Gastroesophageal sphincter (tissue), 4 donors: ENCODE data around the gene PKIB. TPM values are rescaled to one million over a fixed set of nuclear protein-coding genes. Genes with fewer than 3 reads are reported as not detected.
"Not testable (repeated sequence)": the region's sequence is repeated elsewhere in the genome, so short reads cannot be mapped to it uniquely, and the experiment has no call there.

Source experiments
- ATAC-seq: fragments of 150-250 bp; one replicate; pipeline ENCODE4 v1.9.1; 2016; ENCODE audit warnings: mild to moderate bottlenecking, moderate library complexity
- H3K27ac ChIP-seq, 4 donors: fragments of 200-600 bp; sonication (generic) in 3 of 4; 1 replicate in 3 of 4; 2 replicates in 1 of 4; pipeline ENCODE4 v1.5.1; 2016 to 2019
- H3K27me3 ChIP-seq: fragments of 200-600 bp; sonication (generic); one replicate; pipeline ENCODE4 v1.5.1; 2019
- H3K36me3 ChIP-seq, 2 donors: fragments of 200-600 bp; sonication (generic); one replicate each; pipeline ENCODE4 v1.5.1; 2019; ENCODE audit warnings: control low read depth in 1 of 2
- H3K4me1 ChIP-seq, 3 donors: fragments of 200-600 bp; sonication (generic); 1 replicate in 2 of 3; 2 replicates in 1 of 3; pipeline ENCODE4 v1.5.1; 2016 to 2019; ENCODE audit warnings: control low read depth in 2 of 3
- H3K4me3 ChIP-seq, 2 donors: fragments of 200-600 bp; sonication (generic); one replicate each; pipeline ENCODE4 v1.5.1; 2019; ENCODE audit warnings: mild to moderate bottlenecking in 1 of 2, moderate library complexity in 1 of 2
- H3K9me3 ChIP-seq, 3 donors: fragments of 200-600 bp; sonication (generic); one replicate each; pipeline ENCODE4 v1.5.1; 2017 to 2019; ENCODE audit warnings: control low read depth in 2 of 3
- CTCF ChIP-seq, 4 experiments: fragments of 200-600 bp in 2 of 4; fragments of 450-650 bp in 2 of 4; sonication (generic) in 1 of 4; IDR thresholded peaks; one replicate each; pipeline ENCODE4 v1.5.1; 2017 to 2019; ENCODE audit warnings: antibody characterized with exemption in 4 of 4, mild to moderate bottlenecking in 2 of 4, moderate library complexity in 2 of 4
- EP300 ChIP-seq: sonication (generic); formaldehyde crosslinking; IDR thresholded peaks from one replicate; pipeline ENCODE4 v1.6.1; 2017; ENCODE audit warnings: antibody characterized with exemption, mild to moderate bottlenecking
- POLR2A ChIP-seq, 2 donors: fragments of 450-650 bp; IDR thresholded peaks; one replicate each; pipeline ENCODE4 v1.6.1; 2017; ENCODE audit warnings: antibody characterized with exemption in 2 of 2, mild to moderate bottlenecking in 2 of 2, moderate library complexity in 1 of 2
- POLR2AphosphoS5 ChIP-seq: sonication (generic); formaldehyde crosslinking; IDR thresholded peaks from one replicate; pipeline ENCODE4 v1.6.1; 2017; ENCODE audit warnings: antibody characterized with exemption
- WGBS, 2 donors: methylation state at CpG; one replicate each; pipeline ENCODE4 v1.1.5; 2018; ENCODE audit warnings: low coverage in 1 of 2; 5-methylcytosine and 5-hydroxymethylcytosine counted together
- total RNA-seq, 4 donors: library from RNA; depleted of rRNA; stranded (reverse); fragments of >200 nt; gene quantifications; one replicate each; pipeline ENCODE4 v1.1.0, GENCODE V29; 2016

Gene PKIB
- total RNA-seq, 4 donors from 2014 or later: 0.67 to 1.1 TPM; not detected in 2

GRCh38 chr6:122744247-122744646 lies 134.0 kb downstream of the PKIB start:
- ATAC-seq, H3K36me3 ChIP-seq: not testable (repeated sequence)
- WGBS, 2 donors: 58 to 61% methylated on average over 3 of the region's 8 CpGs

GRCh38 chr6:122744856-122745255 lies 134.7 kb downstream of the PKIB start:
- not testable (repeated sequence) for H3K4me1 ChIP-seq, ATAC-seq, H3K36me3 ChIP-seq, H3K9me3 ChIP-seq, H3K27ac ChIP-seq, H3K27me3 ChIP-seq, H3K4me3 ChIP-seq
- 71 to 93% methylated on average over 2 to 3 of the region's 3 CpGs for WGBS, 2 donors

More at GRCh38 chr6:122744247-122744646, 134.0 kb downstream of the PKIB start:
- H3K27ac ChIP-seq, H3K27me3 ChIP-seq, H3K4me1 ChIP-seq, H3K4me3 ChIP-seq, H3K9me3 ChIP-seq: not testable (repeated sequence)
- peak in 1 of 4 experiments; percentile 44 for TF ChIP-seq CTCF (IDR thresholded peaks at IDR 0.05)

GRCh38 chr6:122746688-122747087 lies 136.5 kb downstream of the PKIB start:
- Histone ChIP-seq H3K4me3 (no peak overlapping the region), H3K9me3 (no peaks in the 10 kb centered on the region), H3K36me3 (no peaks in the 10 kb centered on the region), H3K4me1 (no peaks in the 10 kb centered on the region), H3K27ac (no peak overlapping the region), H3K27me3 (no peaks in the 10 kb centered on the region)
- WGBS, 2 donors: 90 to 91% methylated on average over 6 to 9 of the region's 9 CpGs
- no peak for ATAC-seq
- no peak for TF ChIP-seq EP300
- TF ChIP-seq POLR2AphosphoS5: no peak
- TF ChIP-seq CTCF (IDR thresholded peaks at IDR 0.05): no peak
- no peak for TF ChIP-seq POLR2A (IDR thresholded peaks at IDR 0.05)

DNA sequence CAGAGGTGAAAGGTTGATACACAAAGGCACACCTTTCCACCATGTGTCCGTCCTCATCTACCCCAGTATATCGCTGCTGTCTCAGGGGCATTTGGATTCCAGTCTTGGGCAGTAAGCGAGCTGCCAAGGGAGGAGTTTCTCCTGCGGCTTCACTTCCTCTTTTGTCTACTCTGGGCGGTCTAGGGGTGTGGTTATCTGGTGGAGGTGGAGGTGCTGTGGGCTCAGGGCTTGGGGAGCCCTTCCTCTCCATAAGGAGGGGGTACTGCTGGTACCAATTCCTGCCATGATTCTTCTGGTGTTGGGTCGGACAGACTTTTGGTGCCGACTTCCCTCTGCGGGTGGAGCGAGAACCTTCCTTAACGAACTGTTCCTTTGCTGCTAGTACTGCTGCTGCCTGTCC lies 137.4 kb downstream of the PKIB start:
- H3K4me3 ChIP-seq: no peak overlapping the region
- H3K27me3 ChIP-seq: no peaks in the 10 kb centered on the region
- no peak for ATAC-seq
- H3K4me1 ChIP-seq: no peaks in the 10 kb centered on the region
- no peaks in the 10 kb centered on the region for H3K9me3 ChIP-seq
- TF ChIP-seq EP300 (no peak), POLR2A (IDR thresholded peaks at IDR 0.05) (no peak), CTCF (IDR thresholded peaks at IDR 0.05) (no peak), POLR2AphosphoS5 (no peak)
- no peaks in the 10 kb centered on the region for H3K36me3 ChIP-seq
- no peak overlapping the region for H3K27ac ChIP-seq
- 71 to 100% methylated on average over 4 of the region's 10 CpGs for WGBS, 2 donors

- H3K36me3 ChIP-seq, H3K4me3 ChIP-seq, H3K27me3 ChIP-seq, ATAC-seq, H3K4me1 ChIP-seq, H3K9me3 ChIP-seq, H3K27ac ChIP-seq: not testable (repeated sequence)
- 0% methylated on average over 1 of the region's 5 CpGs; no CpG with 5 or more reads in 1 of the 2 donors for whole genome bisulfite sequencing, 2 donors
Measured at GRCh38 chr6:122748945-122749344, 138.7 kb downstream of the PKIB start.

DNA sequence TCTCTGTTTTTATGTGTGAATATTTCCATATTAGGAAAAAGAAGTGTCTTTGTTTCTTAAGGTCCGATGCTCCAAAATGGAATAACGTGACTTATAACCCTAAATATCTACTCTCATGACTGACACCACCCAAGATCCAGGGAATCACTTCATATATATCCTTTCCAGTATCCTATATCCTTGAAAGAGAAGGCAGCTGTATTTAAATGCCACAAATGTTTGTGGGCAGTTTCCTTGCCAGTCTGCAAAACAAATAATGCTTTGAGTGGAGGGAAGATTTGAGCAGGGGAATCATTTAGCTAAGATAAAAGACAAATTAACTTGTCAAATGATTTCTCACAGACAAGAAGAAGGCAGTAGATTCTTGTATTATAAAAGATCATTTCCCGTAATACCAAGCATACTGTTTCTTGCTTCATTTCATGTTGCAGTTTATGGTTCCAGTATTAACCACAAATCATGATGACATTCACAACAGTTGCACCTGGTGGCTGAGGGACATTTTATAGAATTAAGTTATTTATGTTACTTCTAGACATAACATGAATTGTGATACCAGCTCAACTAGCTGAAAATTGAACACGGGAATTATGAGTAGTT lies 139.3 kb downstream of the PKIB start:
- Histone ChIP-seq H3K4me1 (no peaks in the 10 kb centered on the region), H3K9me3 (no peaks in the 10 kb centered on the region), H3K27me3 (no peaks in the 10 kb centered on the region), H3K4me3 (no peak overlapping the region), H3K27ac (no peak overlapping the region), H3K36me3 (no peaks in the 10 kb centered on the region)
- 88 to 90% methylated on average over 2 to 4 of the region's 4 CpGs for WGBS, 2 donors
- no peak for ATAC-seq
- TF ChIP-seq CTCF (IDR thresholded peaks at IDR 0.05) (no peak), EP300 (no peak), POLR2AphosphoS5 (no peak), POLR2A (IDR thresholded peaks at IDR 0.05) (no peak)
